Trophoblast cell (in vitro differentiated cells and primary cell): ENCODE data around the gene STXBP6.

Experiments
- DNase-seq, 2 donors: peaks; one replicate each; pipeline ENCODE4 v3.0.0-alpha.2; 2016
- H2AFZ ChIP-seq: 2 replicates; pipeline ENCODE4 v1.6.1; 2013; ENCODE audit warnings: low read length, moderate library complexity, mild to moderate bottlenecking; ENCODE audit not compliant: insufficient read depth, poor library complexity
- H2AK5ac ChIP-seq: 2 replicates; pipeline ENCODE4 v1.6.1; 2013; ENCODE audit warnings: mild to moderate bottlenecking, low read length
- H2BK120ac ChIP-seq: 2 replicates; pipeline ENCODE4 v1.6.1; 2013; ENCODE audit warnings: low read length, mild to moderate bottlenecking, moderate library complexity; ENCODE audit not compliant: insufficient read depth, poor library complexity
- H2BK12ac ChIP-seq: 2 replicates; pipeline ENCODE4 v1.6.1; 2013; ENCODE audit warnings: mild to moderate bottlenecking, low read length, moderate library complexity
- H2BK5ac ChIP-seq: 2 replicates; pipeline ENCODE4 v1.6.1; 2013; ENCODE audit warnings: low read length, low read depth, moderate library complexity, mild to moderate bottlenecking; ENCODE audit not compliant: poor library complexity
- H3K14ac ChIP-seq: 2 replicates; pipeline ENCODE4 v1.6.1; 2013; ENCODE audit warnings: mild to moderate bottlenecking, low read length
- H3K18ac ChIP-seq: 2 replicates; pipeline ENCODE4 v1.6.1; 2013; ENCODE audit warnings: mild to moderate bottlenecking, low read length
- H3K23ac ChIP-seq: 2 replicates; pipeline ENCODE4 v1.6.1; 2013; ENCODE audit warnings: low read length
- H3K27ac ChIP-seq: 2 replicates; pipeline ENCODE4 v1.5.1; 2013; ENCODE audit warnings: low read depth, mild to moderate bottlenecking, inconsistent platforms, low read length, moderate library complexity
- H3K27me3 ChIP-seq: 2 replicates; pipeline ENCODE4 v1.6.1; 2013; ENCODE audit warnings: inconsistent platforms, mild to moderate bottlenecking, low read length, moderate library complexity; ENCODE audit not compliant: insufficient read depth
- H3K36me3 ChIP-seq, 2 experiments: 1 replicate in 1 of 2; 2 replicates in 1 of 2; pipeline ENCODE4 v1.6.1; 2013; ENCODE audit warnings: low read length in 2 of 2, mild to moderate bottlenecking in 2 of 2, moderate library complexity in 1 of 2; ENCODE audit not compliant: insufficient read depth in 2 of 2, control insufficient read depth in 1 of 2
- H3K4ac ChIP-seq: 2 replicates; pipeline ENCODE4 v1.6.1; 2013; ENCODE audit warnings: low read depth, mild to moderate bottlenecking, low read length, moderate library complexity
- H3K4me1 ChIP-seq, 2 experiments: 1 replicate in 1 of 2; 2 replicates in 1 of 2; pipeline ENCODE4 v1.6.1; 2013; ENCODE audit warnings: low read length in 2 of 2, mild to moderate bottlenecking in 2 of 2, moderate library complexity in 1 of 2; ENCODE audit not compliant: insufficient read depth in 2 of 2, control insufficient read depth in 1 of 2
- H3K4me2 ChIP-seq: 2 replicates; pipeline ENCODE4 v1.6.1; 2013; ENCODE audit warnings: inconsistent platforms, mild to moderate bottlenecking, low read length, moderate library complexity
- H3K4me3 ChIP-seq: 2 replicates; pipeline ENCODE4 v1.5.1; 2013; ENCODE audit warnings: mild to moderate bottlenecking, low read depth, low read length, inconsistent platforms
- H3K79me1 ChIP-seq: one replicate; pipeline ENCODE4 v1.6.1; 2013; ENCODE audit warnings: low read length
- H3K79me2 ChIP-seq: 2 replicates; pipeline ENCODE4 v1.6.1; 2013; ENCODE audit warnings: low read length, mild to moderate bottlenecking; ENCODE audit not compliant: control insufficient read depth, insufficient read depth, poor library complexity
- H3K9ac ChIP-seq: 2 replicates; pipeline ENCODE4 v1.6.1; 2013; ENCODE audit warnings: mild to moderate bottlenecking, low read length
- H3K9me3 ChIP-seq: 2 replicates; pipeline ENCODE4 v1.6.1; 2013; ENCODE audit warnings: low read depth, mild to moderate bottlenecking, control low read depth, inconsistent platforms, low read length; ENCODE audit not compliant: insufficient read depth
- H4K12ac ChIP-seq: 2 replicates; pipeline ENCODE4 v1.6.1; 2013; ENCODE audit warnings: low read depth, mild to moderate bottlenecking, low read length, moderate library complexity
- H4K8ac ChIP-seq: 2 replicates; pipeline ENCODE4 v1.6.1; 2013; ENCODE audit warnings: low read depth, mild to moderate bottlenecking, low read length, moderate library complexity
- H4K91ac ChIP-seq: one replicate; pipeline ENCODE4 v1.6.1; 2013; ENCODE audit warnings: low read depth, mild to moderate bottlenecking, low read length, moderate library complexity
- WGBS: extraction: QIAGEN DNeasy Blood & Tissue Kit; methylation state at CpG from one replicate; pipeline ENCODE4 v1.1.7; 2013; ENCODE audit warnings: missing lambda C conversion rate; ENCODE audit not compliant: insufficient read length, insufficient coverage; ENCODE audit errors: extremely low coverage; 5-methylcytosine and 5-hydroxymethylcytosine counted together

Gene STXBP6

DNA sequence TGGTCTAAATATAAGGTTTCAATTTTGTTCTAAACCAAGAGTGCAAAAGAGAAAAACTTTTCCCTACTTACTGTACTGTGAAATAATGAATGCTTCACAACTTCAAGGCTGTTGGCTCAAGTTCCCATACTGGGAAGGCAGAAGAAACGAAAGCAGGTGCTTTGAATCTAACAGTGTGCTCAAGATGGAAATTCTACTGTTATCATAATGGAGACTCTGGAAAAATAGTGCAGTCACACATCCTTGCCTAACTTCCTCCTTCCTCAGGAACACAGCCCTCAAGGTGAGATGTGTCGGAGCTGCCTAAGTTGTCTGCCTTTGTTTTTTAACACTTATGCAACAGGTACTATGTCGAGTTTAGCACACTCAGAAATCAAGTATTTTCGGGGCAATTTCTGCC is 131.1 kb downstream of the STXBP6 start:
- Histone ChIP-seq H2BK12ac (no peak overlapping the region), H3K79me2 (no peaks in the 10 kb centered on the region), H2BK5ac (no peak overlapping the region), H2AK5ac (no peak overlapping the region), H3K9ac (no peak overlapping the region), H3K27ac (no peak overlapping the region), H3K18ac (no peak overlapping the region), H2AFZ (no peak overlapping the region), H4K12ac (no peak overlapping the region), H3K4me1 (no peaks in the 10 kb centered on the region), H3K4ac (no peak overlapping the region), H3K9me3 (no peaks in the 10 kb centered on the region), H4K91ac (no peak overlapping the region), H3K36me3 (no peaks in the 10 kb centered on the region), H4K8ac (no peak overlapping the region), H3K23ac (no peak overlapping the region), H3K4me2 (no peak overlapping the region), H3K27me3 (no peaks in the 10 kb centered on the region), H2BK120ac (no peak overlapping the region), H3K4me3 (no peak overlapping the region), H3K79me1 (no peaks in the 10 kb centered on the region), H3K14ac (no peak overlapping the region)
- WGBS: no CpG with 5 or more reads among the region's 4 CpGs
- no peak for DNase-seq

GRCh38 chr14:24915958-24916595 is 133.9 kb downstream of the STXBP6 start:
- H3K14ac ChIP-seq: no peak overlapping the region
- H3K4me1 ChIP-seq: no peaks in the 10 kb centered on the region
- H4K12ac ChIP-seq: no peak overlapping the region
- DNase-seq: no peak
- no peak overlapping the region for H2AFZ ChIP-seq
- H3K79me1 ChIP-seq: no peaks in the 10 kb centered on the region
- no peak overlapping the region for H3K23ac ChIP-seq
- H2BK5ac ChIP-seq: no peak overlapping the region
- no peak overlapping the region for H4K91ac ChIP-seq
- H4K8ac ChIP-seq: no peak overlapping the region
- H3K79me2 ChIP-seq: no peaks in the 10 kb centered on the region
- no CpG with 5 or more reads among the region's 2 CpGs for WGBS
- no peak overlapping the region for H3K4me3 ChIP-seq
- H3K9ac ChIP-seq: no peak overlapping the region
- H2BK120ac ChIP-seq: no peak overlapping the region
- H3K9me3 ChIP-seq: no peaks in the 10 kb centered on the region
- H3K18ac ChIP-seq: no peak overlapping the region
- no peak overlapping the region for H3K4me2 ChIP-seq
- H3K27ac ChIP-seq: no peak overlapping the region
- H3K27me3 ChIP-seq: no peaks in the 10 kb centered on the region
- H3K36me3 ChIP-seq: no peaks in the 10 kb centered on the region
- no peak overlapping the region for H2AK5ac ChIP-seq
- H2BK12ac ChIP-seq: no peak overlapping the region
- H3K4ac ChIP-seq: no peak overlapping the region

DNA sequence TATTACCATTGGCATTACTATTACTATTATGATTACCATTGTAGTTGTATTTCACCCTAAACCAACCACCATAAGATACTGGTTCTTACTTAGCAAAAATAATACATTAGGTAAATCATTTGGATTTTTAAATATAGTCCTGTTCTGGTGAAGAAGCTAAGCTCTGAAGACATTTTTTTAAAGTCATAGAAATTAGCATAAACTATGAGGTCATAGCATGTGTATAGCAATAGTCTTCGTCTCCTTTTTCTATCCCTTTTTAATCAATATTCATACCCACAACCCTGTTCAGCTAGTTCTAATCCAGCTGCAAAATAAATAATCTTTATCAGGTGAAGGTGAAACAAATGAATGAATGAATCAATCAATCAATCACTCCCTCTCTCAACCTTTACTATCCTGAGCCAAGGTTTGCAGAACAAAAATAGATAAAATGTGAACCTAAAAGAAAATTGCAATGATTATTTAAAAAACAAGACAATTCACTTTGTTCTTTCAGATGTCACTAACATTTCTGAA is 134.5 kb downstream of the STXBP6 start:
- Histone ChIP-seq H3K9me3 (no peaks in the 10 kb centered on the region), H2AK5ac (no peak overlapping the region), H2AFZ (no peak overlapping the region), H3K79me2 (no peaks in the 10 kb centered on the region), H4K91ac (no peak overlapping the region), H3K9ac (no peak overlapping the region), H2BK120ac (no peak overlapping the region), H3K27me3 (no peaks in the 10 kb centered on the region), H2BK12ac (no peak overlapping the region), H3K4me1 (no peaks in the 10 kb centered on the region), H3K36me3 (no peaks in the 10 kb centered on the region), H4K8ac (no peak overlapping the region), H3K14ac (no peak overlapping the region), H3K4me2 (no peak overlapping the region), H4K12ac (no peak overlapping the region), H3K4me3 (no peak overlapping the region), H3K27ac (no peak overlapping the region), H3K18ac (no peak overlapping the region), H3K23ac (no peak overlapping the region), H3K79me1 (no peaks in the 10 kb centered on the region), H2BK5ac (no peak overlapping the region), H3K4ac (no peak overlapping the region)
- no CpG with 5 or more reads among the region's 1 CpG for WGBS
- DNase-seq: no peak

DNA sequence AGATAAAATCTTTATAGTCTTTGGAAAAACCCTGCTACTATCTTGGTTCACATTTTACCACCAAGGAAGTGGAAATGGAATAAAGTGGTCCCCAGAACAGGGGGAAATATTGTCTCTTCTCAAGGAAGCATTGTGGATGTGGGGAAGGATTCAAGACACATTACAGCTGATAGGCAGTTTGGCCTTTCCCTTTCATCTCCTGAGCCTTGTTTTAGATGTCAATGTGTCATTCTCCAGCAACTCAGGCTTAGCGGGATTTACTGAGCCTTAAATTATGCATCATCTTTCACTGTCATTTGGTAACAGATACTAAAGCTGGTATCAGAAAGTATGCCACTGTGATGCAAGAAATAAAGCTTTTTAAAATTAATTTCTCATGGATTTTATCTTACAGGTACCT is 136.2 kb downstream of the STXBP6 start:
- Histone ChIP-seq H3K4me2 (no peak overlapping the region), H3K14ac (no peak overlapping the region), H3K79me2 (no peaks in the 10 kb centered on the region), H3K4me1 (no peaks in the 10 kb centered on the region), H4K91ac (no peak overlapping the region), H3K9ac (no peak overlapping the region), H3K9me3 (no peaks in the 10 kb centered on the region), H3K79me1 (no peaks in the 10 kb centered on the region), H3K36me3 (no peaks in the 10 kb centered on the region), H2BK12ac (no peak overlapping the region), H3K4ac (no peak overlapping the region), H2BK120ac (no peak overlapping the region), H2BK5ac (no peak overlapping the region), H3K27ac (no peak overlapping the region), H2AFZ (no peak overlapping the region), H2AK5ac (no peak overlapping the region), H4K12ac (no peak overlapping the region), H3K23ac (no peak overlapping the region), H4K8ac (no peak overlapping the region), H3K27me3 (no peaks in the 10 kb centered on the region), H3K4me3 (no peak overlapping the region), H3K18ac (no peak overlapping the region)
- no CpG with 5 or more reads among the region's 1 CpG for WGBS
- DNase-seq: no peak
